Suprapubic skin (tissue), 4 donors: Measurements from ENCODE around the gene SPIRE2. TPM values are rescaled to one million over a fixed set of nuclear protein-coding genes. Genes with fewer than 3 reads are reported as not detected.

Experiments used
- DNase-seq, 2 donors: peaks; one replicate each; pipeline ENCODE4 v3.0.0-alpha.2; 2019; ENCODE audit warnings: low spot score in 2 of 2
- H3K27ac ChIP-seq: fragments of 200-600 bp; sonication (generic); one replicate; pipeline ENCODE4 v1.5.1; 2019
- H3K27me3 ChIP-seq: fragments of 200-600 bp; sonication (generic); one replicate; pipeline ENCODE4 v1.5.1; 2019
- H3K36me3 ChIP-seq: fragments of 200-600 bp; sonication (generic); one replicate; pipeline ENCODE4 v1.5.1; 2019
- H3K4me1 ChIP-seq: fragments of 200-600 bp; sonication (generic); one replicate; pipeline ENCODE4 v1.5.1; 2019
- H3K4me3 ChIP-seq: fragments of 200-600 bp; sonication (generic); one replicate; pipeline ENCODE4 v1.5.1; 2019; ENCODE audit warnings: mild to moderate bottlenecking
- H3K9me3 ChIP-seq: fragments of 200-600 bp; sonication (generic); one replicate; pipeline ENCODE4 v1.5.1; 2019
- CTCF ChIP-seq, 2 donors: fragments of 200-600 bp in 1 of 2; fragments of 450-650 bp in 1 of 2; sonication (generic) in 1 of 2; IDR thresholded peaks; one replicate each; pipeline ENCODE4 v1.5.1; 2016 to 2019; ENCODE audit warnings: antibody characterized with exemption in 2 of 2, mild to moderate bottlenecking in 1 of 2, moderate library complexity in 1 of 2
- EP300 ChIP-seq: sonication (generic); formaldehyde crosslinking; IDR thresholded peaks from one replicate; pipeline ENCODE4 v1.6.1; 2017; ENCODE audit warnings: antibody characterized with exemption
- POLR2A ChIP-seq, 2 donors: fragments of 450-650 bp; IDR thresholded peaks; one replicate each; pipeline ENCODE4 v1.6.1; 2017; ENCODE audit warnings: antibody characterized with exemption in 2 of 2, mild to moderate bottlenecking in 2 of 2, moderate library complexity in 2 of 2
- POLR2AphosphoS5 ChIP-seq, 3 donors: sonication (generic); formaldehyde crosslinking; IDR thresholded peaks; one replicate each; pipeline ENCODE4 v1.6.1; 2017; ENCODE audit warnings: antibody characterized with exemption in 3 of 3
- WGBS: methylation state at CpG from one replicate; pipeline ENCODE4 v1.1.5; 2018; 5-methylcytosine and 5-hydroxymethylcytosine counted together
- total RNA-seq, 4 donors: library from RNA; depleted of rRNA; stranded (reverse); fragments of >200 nt; gene quantifications; one replicate each; pipeline ENCODE4 v1.1.0, GENCODE V29; 2016

Gene SPIRE2
- total RNA-seq, 4 donors from 2014 or later: 4.5 to 6.6 (median 5.5) TPM

- H3K4me3 ChIP-seq: no peak overlapping the region
- DNase-seq: no peak
- H3K27ac ChIP-seq: no peak overlapping the region
- H3K36me3 ChIP-seq: peaks cover 76% of the 10 kb centered on the region
- peaks cover 8% of the 10 kb centered on the region for H3K4me1 ChIP-seq
- TF ChIP-seq EP300 (no peak), POLR2AphosphoS5 (IDR thresholded peaks at IDR 0.05) (no peak), CTCF (IDR thresholded peaks at IDR 0.05) (no peak), POLR2A (IDR thresholded peaks at IDR 0.05) (no peak)
- 92% methylated on average over 4 of the region's 4 CpGs for WGBS
- H3K9me3 ChIP-seq: no peaks in the 10 kb centered on the region
- H3K27me3 ChIP-seq: no peaks in the 10 kb centered on the region
These were observed 80.0 kb downstream of the SPIRE2 start for GRCh38 chr16:89908236-89908635.

- Histone ChIP-seq H3K9me3 (no peaks in the 10 kb centered on the region), H3K4me1 (peaks cover 8% of the 10 kb centered on the region), H3K27me3 (no peaks in the 10 kb centered on the region), H3K27ac (no peak overlapping the region), H3K4me3 (no peak overlapping the region), H3K36me3 (peaks cover 58% of the 10 kb centered on the region)
- no peak for TF ChIP-seq EP300
- peak; percentile 68 to 95 for TF ChIP-seq CTCF (IDR thresholded peaks at IDR 0.05)
- peak in 1 of 3 donors; percentile 19 for TF ChIP-seq POLR2AphosphoS5 (IDR thresholded peaks at IDR 0.05)
- peak; percentile 86 to 89 for DNase-seq
- WGBS: 51% methylated on average over 27 of the region's 47 CpGs
These were observed 81.8 kb downstream of the SPIRE2 start for GRCh38 chr16:89909777-89910716.

DNA sequence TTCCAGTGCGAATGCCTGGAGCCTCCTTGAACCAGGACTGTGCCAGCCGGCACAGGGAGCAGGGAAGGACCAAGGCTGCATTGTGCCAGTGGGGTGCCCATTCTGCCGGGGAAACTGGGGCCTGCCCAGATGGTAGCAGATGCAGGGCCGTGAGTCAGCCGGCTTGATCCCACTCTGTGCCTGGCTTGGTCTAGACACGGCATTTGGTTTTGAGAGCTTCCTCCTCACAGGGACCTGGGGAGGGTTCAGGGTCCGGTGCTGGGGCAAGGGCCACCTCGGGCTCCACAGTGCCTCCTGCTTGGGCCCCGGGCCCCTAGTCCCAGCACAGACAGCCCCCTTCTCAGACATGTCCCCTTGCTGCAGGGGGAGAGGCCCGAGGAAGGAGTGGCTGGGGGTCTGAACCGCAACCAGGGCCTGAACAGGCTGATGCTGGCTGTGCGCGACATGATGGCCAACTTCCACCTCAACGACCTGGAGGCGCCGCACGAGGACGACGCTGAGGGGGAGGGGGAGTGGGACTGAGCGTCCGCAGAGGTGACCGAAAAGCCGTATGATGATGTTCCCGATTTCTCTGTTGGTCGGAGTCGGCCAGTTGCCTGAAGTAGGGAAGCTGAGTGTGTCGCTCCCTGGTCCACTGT, 82.6 kb downstream of the SPIRE2 start:
- peaks cover 50% of the 10 kb centered on the region for H3K36me3 ChIP-seq
- 94% methylated on average over 17 of the region's 27 CpGs for WGBS

GRCh38 chr16:89911375-89911774, 83.1 kb downstream of the SPIRE2 start:
- WGBS: 92% methylated on average over 14 of the region's 14 CpGs
- peaks cover 8% of the 10 kb centered on the region for H3K4me1 ChIP-seq
- no peak overlapping the region for H3K27ac ChIP-seq
- no peaks in the 10 kb centered on the region for H3K9me3 ChIP-seq
- H3K4me3 ChIP-seq: no peak overlapping the region
- no peaks in the 10 kb centered on the region for H3K27me3 ChIP-seq
- H3K36me3 ChIP-seq: peaks cover 44% of the 10 kb centered on the region
- TF ChIP-seq EP300 (no peak), POLR2AphosphoS5 (IDR thresholded peaks at IDR 0.05) (no peak), POLR2A (IDR thresholded peaks at IDR 0.05) (no peak), CTCF (IDR thresholded peaks at IDR 0.05) (no peak)
- peak in 1 of 2 donors; percentile 64 for DNase-seq

More for the DNA sequence above, 82.6 kb downstream of the SPIRE2 start:
- Histone ChIP-seq H3K27ac (no peak overlapping the region), H3K4me1 (peaks cover 8% of the 10 kb centered on the region), H3K4me3 (no peak overlapping the region), H3K9me3 (no peaks in the 10 kb centered on the region), H3K27me3 (no peaks in the 10 kb centered on the region)
- DNase-seq: peak in 1 of 2 donors; percentile 64
- no peak for TF ChIP-seq CTCF (IDR thresholded peaks at IDR 0.05)
- no peak for TF ChIP-seq POLR2AphosphoS5 (IDR thresholded peaks at IDR 0.05)
- TF ChIP-seq EP300: no peak
- TF ChIP-seq POLR2A (IDR thresholded peaks at IDR 0.05): no peak

GRCh38 chr16:89912143-89912542, 83.9 kb downstream of the SPIRE2 start:
- no peak overlapping the region for H3K27ac ChIP-seq
- no peaks in the 10 kb centered on the region for H3K9me3 ChIP-seq
- H3K4me1 ChIP-seq: peaks cover 10% of the 10 kb centered on the region
- 84% methylated on average over 10 of the region's 13 CpGs for WGBS
- TF ChIP-seq POLR2AphosphoS5 (IDR thresholded peaks at IDR 0.05): no peak
- H3K4me3 ChIP-seq: no peak overlapping the region
- H3K27me3 ChIP-seq: no peaks in the 10 kb centered on the region
- peaks cover 37% of the 10 kb centered on the region for H3K36me3 ChIP-seq
- DNase-seq: peak in 1 of 2 donors; percentile 62
